Measurements from ENCODE around the gene OBP2B. TPM values are rescaled to one million over a fixed set of nuclear protein-coding genes. Genes with fewer than 3 reads are reported as not detected.

Gene OBP2B
- total RNA-seq, 1 experiment from 2014 or later: not detected

- H3K36me3 ChIP-seq (ENCODE audit: control insufficient read depth, insufficient read depth, low read length): no peaks in the 10 kb centered on the region
- no peak for ATAC-seq
- in situ Hi-C loops (cut with HindIII; ENCODE audit: low pct_unique_long_range_greater_than_20kb, low sequenced_read_pairs): no loop called here
- intact Hi-C loops (cut with micrococcal nuclease; ENCODE audit: unreplicated experiment): no loop called here
- no peak overlapping the region for H3K4me3 ChIP-seq (ENCODE audit: low read depth in 2 of 2, low read length in 2 of 2)
- TF ChIP-seq POLR2AphosphoS5 (IDR thresholded peaks at IDR 0.05; ENCODE audit: low read depth, low read length) (no peak), TCF7L2 (IDR thresholded peaks at IDR 0.05; ENCODE audit: low read depth, low read length) (no peak), CTCF (IDR thresholded peaks at IDR 0.05) (no peak), REST (IDR thresholded peaks at IDR 0.05; ENCODE audit: insufficient read depth in 1 of 2, low read depth in 2 of 2, low read length in 1 of 2) (no peak), SIN3A (IDR thresholded peaks at IDR 0.05; ENCODE audit: borderline replicate concordance, insufficient read depth, low read depth, low read length) (no peak)
- no peak overlapping the region for H3K27ac ChIP-seq (ENCODE audit: low read length)
- BruUV-seq (replicated peaks): no TSS peak
- CTCF ChIA-PET: interaction anchor here (0.6 kb wide), 1 partner anchor 73 kb away, joined by 3 read pairs; no protein-coding TSS in a partner anchor
- no peaks in the 10 kb centered on the region for H3K4me1 ChIP-seq (ENCODE audit: control insufficient read depth, insufficient read depth, low read length)
- H3K9me3 ChIP-seq (ENCODE audit: control insufficient read depth, insufficient read depth, low read depth, low read length): no peaks in the 10 kb centered on the region
- no peak for DNase-seq (ENCODE audit: low read depth, low spot score)
- H3K27me3 ChIP-seq (ENCODE audit: control insufficient read depth, insufficient read depth, low read length): no peaks in the 10 kb centered on the region
- POLR2A ChIA-PET: no interaction called here
Measured at GRCh38 chr9:133202688-133203453, 6.2 kb downstream of the OBP2B start.

GRCh38 chr9:133202145-133202513 lies 6.9 kb downstream of the OBP2B start:
- H3K36me3 ChIP-seq (ENCODE audit: control insufficient read depth, insufficient read depth, low read length): no peaks in the 10 kb centered on the region
- H3K27me3 ChIP-seq (ENCODE audit: control insufficient read depth, insufficient read depth, low read length): no peaks in the 10 kb centered on the region
- H3K27ac ChIP-seq (ENCODE audit: low read length): no peak overlapping the region
- TF ChIP-seq POLR2AphosphoS5 (IDR thresholded peaks at IDR 0.05; ENCODE audit: low read depth, low read length) (no peak), TCF7L2 (IDR thresholded peaks at IDR 0.05; ENCODE audit: low read depth, low read length) (no peak), SIN3A (IDR thresholded peaks at IDR 0.05; ENCODE audit: borderline replicate concordance, insufficient read depth, low read depth, low read length) (no peak), CTCF (IDR thresholded peaks at IDR 0.05) (no peak), REST (IDR thresholded peaks at IDR 0.05; ENCODE audit: insufficient read depth in 1 of 2, low read depth in 2 of 2, low read length in 1 of 2) (no peak)
- no peak for ATAC-seq
- in situ Hi-C loops (cut with HindIII; ENCODE audit: low pct_unique_long_range_greater_than_20kb, low sequenced_read_pairs): no loop called here
- no peaks in the 10 kb centered on the region for H3K9me3 ChIP-seq (ENCODE audit: control insufficient read depth, insufficient read depth, low read depth, low read length)
- no peak for DNase-seq (ENCODE audit: low read depth, low spot score)
- intact Hi-C loops (cut with micrococcal nuclease; ENCODE audit: unreplicated experiment): no loop called here
- no peak overlapping the region for H3K4me3 ChIP-seq (ENCODE audit: low read depth in 2 of 2, low read length in 2 of 2)
- H3K4me1 ChIP-seq (ENCODE audit: control insufficient read depth, insufficient read depth, low read length): no peaks in the 10 kb centered on the region
- ChIA-PET CTCF (no interaction called here), POLR2A (no interaction called here)
- no TSS peak for BruUV-seq (replicated peaks)

All from Panc1 (cell line).